Activated naive CD4-positive, alpha-beta T cell treated with anti-CD3 and anti-CD28 coated beads, Interleukin-2, amount 50 U/mL, for 16 hours (primary cell): ENCODE results near the gene NIPBL.

Experiments
- DNase-seq: peaks from one replicate; pipeline ENCODE4 v3.0.0-alpha.2; 2020

Gene NIPBL

GRCh38 chr5:37109338-37109737, 232.8 kb downstream of the NIPBL start:
- DNase-seq: no peak

- DNase-seq: no peak
Measured at GRCh38 chr5:37110135-37110534, 233.6 kb downstream of the NIPBL start.

- DNase-seq: peak; percentile 12
Measured at GRCh38 chr5:37111426-37112382, 235.1 kb downstream of the NIPBL start.

- no peak for DNase-seq
Measured at GRCh38 chr5:37112383-37112991, 235.9 kb downstream of the NIPBL start.
